Activated CD4-positive, alpha-beta memory T cell treated with anti-CD3 and anti-CD28 coated beads, Interleukin-2, amount 10 ng/mL, durations not matched to agents 7 days and 5 days (primary cell): ENCODE results near the gene CBX8. TPM values are rescaled to one million over a fixed set of nuclear protein-coding genes. Genes with fewer than 3 reads are reported as not detected.
"Not testable (repeated sequence)": the region's sequence is repeated elsewhere in the genome, so short reads cannot be mapped to it uniquely, and the experiment has no call there.

Source experiments
- CTCF ChIA-PET: fragments of 350-600 bp; sonication (Branson Sonifier 250); formaldehyde crosslinking; loops from one replicate; lab custom pipeline; 2021; ENCODE audit warnings: antibody characterized with exemption, inconsistent platforms; lab: Charles Lee
- POLR2A ChIA-PET: fragments of 350-600 bp; sonication (Branson Sonifier 250); formaldehyde crosslinking; loops from one replicate; lab custom pipeline; 2021; ENCODE audit warnings: antibody characterized with exemption; lab: Charles Lee
- DNase-seq: peaks from one replicate; pipeline ENCODE4 v3.0.0-alpha.2; 2020
- H3K27ac Mint-ChIP-seq: one replicate; pipeline ENCODE4 v1.8.0; 2021; ENCODE audit warnings: mild to moderate bottlenecking, mixed read lengths
- H3K27me3 Mint-ChIP-seq: one replicate; pipeline ENCODE4 v1.8.0; 2021; ENCODE audit warnings: mixed read lengths
- H3K36me3 Mint-ChIP-seq: one replicate; pipeline ENCODE4 v1.8.0; 2021; ENCODE audit warnings: low read depth, mixed read lengths
- H3K4me1 Mint-ChIP-seq: one replicate; pipeline ENCODE4 v1.8.0; 2021; ENCODE audit warnings: mixed read lengths
- H3K4me3 Mint-ChIP-seq: one replicate; pipeline ENCODE4 v1.8.0; 2021; ENCODE audit warnings: mild to moderate bottlenecking, mixed read lengths
- H3K9me3 Mint-ChIP-seq: one replicate; pipeline ENCODE4 v1.8.0; 2021; ENCODE audit warnings: mixed read lengths
- total RNA-seq, 2 experiments: library from RNA; stranded (reverse); gene quantifications; one replicate each; pipeline ENCODE4 v1.2.3, GENCODE V29; 2021

The CBX8 gene
- total RNA-seq, 2 experiments from 2014 or later: 5.7 to 6.7 TPM

DNA sequence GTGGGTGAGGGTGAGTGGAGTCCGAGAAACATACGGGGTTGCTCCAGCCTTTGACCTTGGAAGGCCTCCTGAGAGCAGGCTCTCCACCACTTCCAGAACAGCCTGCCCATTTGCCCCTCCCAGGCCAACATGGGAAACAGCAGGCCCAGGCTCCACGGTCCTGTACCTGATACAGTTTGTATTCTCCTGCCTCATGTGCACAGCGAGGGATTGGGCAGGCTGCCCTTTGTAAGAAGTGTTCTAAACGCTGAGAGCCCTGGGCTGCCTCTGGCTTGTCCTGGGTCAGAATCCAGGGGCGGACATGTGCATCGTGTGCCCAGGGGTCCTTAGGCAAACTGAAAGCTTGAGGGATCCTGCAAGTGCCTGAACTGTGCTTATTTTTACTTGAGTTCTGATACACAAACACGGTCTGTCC is 22.3 kb downstream of the CBX8 start:
- Mint-ChIP-seq H3K9me3 (no peaks in the 10 kb centered on the region), H3K27me3 (peaks cover 56% of the 10 kb centered on the region), H3K4me3 (no peak overlapping the region), H3K4me1 (peaks cover 18% of the 10 kb centered on the region), H3K36me3 (no peaks in the 10 kb centered on the region), H3K27ac (no peak overlapping the region)
- POLR2A ChIA-PET: interaction anchor here (1.1 to 1.6 kb wide), 2 partner anchors 10 to 22 kb away, joined by 3 to 4 read pairs; partner anchors contain the start of gene CBX8
- DNase-seq: no peak
- CTCF ChIA-PET: interaction anchor here (1.0 kb wide), 1 partner anchor 33 kb away, joined by 3 read pairs; no protein-coding TSS in a partner anchor

DNA sequence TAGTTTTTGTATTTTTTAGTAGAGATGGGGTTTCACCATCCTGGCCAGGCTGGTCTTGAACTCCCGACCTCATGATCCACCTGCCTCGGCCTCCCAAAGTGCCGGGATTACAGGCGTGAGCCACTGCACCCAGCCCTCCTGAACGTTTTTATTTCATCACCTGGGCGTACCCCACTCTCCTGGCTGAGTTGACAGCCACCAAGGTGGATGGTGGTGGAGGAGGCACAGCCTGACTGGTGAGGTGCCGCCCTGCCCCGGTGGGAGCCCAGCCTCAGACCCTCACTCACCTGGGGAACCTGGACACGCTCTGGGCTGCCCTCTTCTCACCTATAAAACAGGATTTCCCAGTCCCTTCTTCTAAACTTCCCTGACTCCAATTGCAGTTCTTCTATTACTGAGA is 24.2 kb downstream of the CBX8 start:
- H3K4me3 Mint-ChIP-seq, H3K4me1 Mint-ChIP-seq, H3K27ac Mint-ChIP-seq, H3K36me3 Mint-ChIP-seq, H3K9me3 Mint-ChIP-seq, DNase-seq, CTCF ChIA-PET, POLR2A ChIA-PET: not testable (repeated sequence)
- peaks cover 50% of the 10 kb centered on the region for H3K27me3 Mint-ChIP-seq

DNA sequence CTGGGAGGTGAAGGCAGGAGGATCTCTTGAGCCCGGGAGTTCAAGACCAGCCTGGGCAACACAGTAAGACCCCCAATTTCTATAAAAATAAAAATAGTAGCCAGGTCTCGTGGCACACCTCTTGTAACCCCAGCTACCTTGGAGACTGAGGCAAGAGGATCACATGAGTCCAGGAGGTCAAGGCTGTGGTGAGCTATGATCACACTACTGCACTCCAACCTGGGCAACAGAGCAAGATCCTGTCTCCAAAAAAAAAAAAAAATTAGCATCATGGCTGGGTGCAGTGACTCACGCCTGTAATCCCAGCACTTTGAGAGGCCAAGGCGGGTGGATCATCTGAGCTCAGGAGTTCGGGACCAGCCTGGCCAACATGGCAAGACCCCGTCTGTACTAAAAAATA is 25.6 kb downstream of the CBX8 start:
- CTCF ChIA-PET: interaction anchor here (1.4 to 1.5 kb wide), 2 partner anchors 26 to 29 kb away, joined by 3 to 4 read pairs; no protein-coding TSS in a partner anchor
- no peaks in the 10 kb centered on the region for H3K36me3 Mint-ChIP-seq
- no peak overlapping the region for H3K4me3 Mint-ChIP-seq
- POLR2A ChIA-PET: no interaction called here
- no peak for DNase-seq
- no peak overlapping the region for H3K27ac Mint-ChIP-seq
- H3K27me3 Mint-ChIP-seq: peaks cover 39% of the 10 kb centered on the region
- H3K9me3 Mint-ChIP-seq: no peaks in the 10 kb centered on the region
- H3K4me1 Mint-ChIP-seq: no peaks in the 10 kb centered on the region

DNA sequence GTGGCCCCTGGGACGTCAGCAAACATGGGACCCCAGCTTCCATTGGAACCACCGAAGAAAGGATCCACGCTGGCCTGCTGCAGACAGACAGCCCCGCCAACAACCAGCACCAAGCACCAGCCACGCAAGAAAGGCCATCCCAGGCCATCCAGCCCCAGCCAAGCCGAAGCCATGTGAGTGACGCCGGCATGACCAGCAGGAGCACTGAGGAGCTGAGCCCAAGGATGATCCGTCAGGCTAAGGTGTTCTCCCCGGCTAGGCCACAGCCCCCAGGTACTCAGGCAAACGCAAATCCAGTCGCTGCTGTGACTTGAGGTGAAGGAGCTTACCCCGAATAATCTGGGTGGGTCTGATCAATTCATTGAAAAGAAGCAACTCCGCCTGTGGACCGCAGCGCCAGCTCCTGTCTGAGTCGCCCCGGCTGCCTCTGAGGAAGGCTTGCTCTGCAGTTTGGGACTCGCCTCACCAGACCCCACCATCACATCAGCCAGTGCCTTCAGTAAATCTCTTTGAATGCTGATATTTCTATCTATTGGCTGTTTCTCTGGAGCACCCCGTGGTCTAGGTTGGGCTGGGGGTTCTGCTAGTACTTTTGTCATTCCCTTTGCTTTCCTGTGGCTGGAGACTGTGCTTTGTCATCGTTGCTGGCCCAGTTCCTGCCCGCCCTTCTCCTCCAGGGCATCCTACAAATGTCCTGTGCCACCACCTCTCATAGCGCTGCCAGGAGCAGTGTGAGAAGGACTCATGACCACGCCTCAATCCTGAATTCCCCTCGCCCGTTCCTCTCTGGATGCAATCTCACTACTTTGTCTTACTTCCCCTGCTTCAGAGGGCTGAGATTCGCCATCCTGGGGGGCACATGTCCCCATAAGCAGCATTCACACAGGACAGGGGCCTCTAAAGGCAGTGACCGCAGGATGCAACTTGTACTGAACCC is 27.0 kb downstream of the CBX8 start:
- CTCF ChIA-PET: interaction anchor here (1.4 kb wide), 1 partner anchor 24 kb away, joined by 4 read pairs; no protein-coding TSS in a partner anchor
- no peak overlapping the region for H3K4me3 Mint-ChIP-seq
- no peaks in the 10 kb centered on the region for H3K4me1 Mint-ChIP-seq
- no peaks in the 10 kb centered on the region for H3K9me3 Mint-ChIP-seq
- H3K36me3 Mint-ChIP-seq: no peaks in the 10 kb centered on the region
- no peak overlapping the region for H3K27ac Mint-ChIP-seq
- no peak for DNase-seq
- POLR2A ChIA-PET: no interaction called here
- H3K27me3 Mint-ChIP-seq: peaks cover 25% of the 10 kb centered on the region

DNA sequence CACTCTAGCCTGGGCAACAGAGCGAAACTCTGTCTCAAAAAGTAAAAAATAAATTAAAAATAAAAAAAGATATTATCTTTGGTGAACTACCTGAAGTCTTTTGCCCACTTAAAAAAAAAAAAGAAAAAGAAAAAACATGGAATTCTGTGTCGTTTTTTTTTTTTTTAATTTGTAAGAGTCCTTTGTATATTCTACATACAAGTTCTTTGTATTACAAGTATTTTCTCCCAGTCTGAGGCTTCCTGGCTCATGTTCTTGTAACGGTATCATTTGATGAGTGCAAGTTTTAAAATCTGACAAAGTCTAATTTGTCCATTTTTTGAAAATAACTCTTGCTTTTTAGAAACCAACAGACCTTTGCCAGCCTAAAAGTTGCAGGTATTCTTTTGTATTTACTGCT is 31.2 kb downstream of the CBX8 start:
- Mint-ChIP-seq H3K27ac (no peak overlapping the region), H3K36me3 (no peaks in the 10 kb centered on the region), H3K9me3 (no peaks in the 10 kb centered on the region), H3K4me1 (no peaks in the 10 kb centered on the region), H3K27me3 (peaks cover 15% of the 10 kb centered on the region), H3K4me3 (no peak overlapping the region)
- no peak for DNase-seq
- ChIA-PET CTCF (no interaction called here), POLR2A (no interaction called here)

DNA sequence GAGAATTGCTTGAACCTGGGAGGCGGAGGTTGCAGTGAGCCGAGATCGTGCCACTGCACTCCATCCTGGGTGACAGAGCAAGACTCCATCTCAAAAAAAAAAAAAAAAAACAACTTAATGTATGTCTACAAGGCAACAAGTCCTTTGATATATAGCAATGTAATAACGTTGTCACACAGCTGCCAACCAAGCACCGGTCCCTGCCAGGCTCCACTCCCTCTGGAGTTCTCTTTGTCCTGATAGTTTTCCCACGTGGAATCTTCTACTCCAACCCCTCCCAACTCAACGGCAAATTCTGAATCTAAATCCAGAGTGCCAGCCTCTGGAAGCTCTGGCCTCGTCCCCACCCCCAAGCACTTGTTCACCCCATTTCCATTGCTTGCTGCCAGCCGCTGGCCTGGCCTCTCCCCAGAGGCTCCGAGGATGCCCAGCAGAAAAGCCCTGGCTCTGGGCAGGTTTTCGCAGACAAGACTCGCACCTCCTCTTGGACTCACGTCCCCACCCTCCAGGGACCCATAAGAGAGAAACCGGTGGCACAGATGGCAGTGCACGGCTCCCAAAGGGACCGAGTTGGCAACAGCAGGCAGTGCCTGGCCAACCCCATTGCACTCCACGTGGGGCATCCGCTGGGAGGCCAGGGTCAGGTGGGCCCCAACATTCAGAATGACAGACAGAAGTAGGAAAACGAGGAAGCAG is 34.8 kb downstream of the CBX8 start:
- POLR2A ChIA-PET: no interaction called here
- no peak for DNase-seq
- H3K27ac Mint-ChIP-seq: no peak overlapping the region
- no peaks in the 10 kb centered on the region for H3K36me3 Mint-ChIP-seq
- CTCF ChIA-PET: no interaction called here
- no peaks in the 10 kb centered on the region for H3K4me1 Mint-ChIP-seq
- H3K4me3 Mint-ChIP-seq: no peak overlapping the region
- H3K27me3 Mint-ChIP-seq: peaks cover 16% of the 10 kb centered on the region
- no peaks in the 10 kb centered on the region for H3K9me3 Mint-ChIP-seq

DNA sequence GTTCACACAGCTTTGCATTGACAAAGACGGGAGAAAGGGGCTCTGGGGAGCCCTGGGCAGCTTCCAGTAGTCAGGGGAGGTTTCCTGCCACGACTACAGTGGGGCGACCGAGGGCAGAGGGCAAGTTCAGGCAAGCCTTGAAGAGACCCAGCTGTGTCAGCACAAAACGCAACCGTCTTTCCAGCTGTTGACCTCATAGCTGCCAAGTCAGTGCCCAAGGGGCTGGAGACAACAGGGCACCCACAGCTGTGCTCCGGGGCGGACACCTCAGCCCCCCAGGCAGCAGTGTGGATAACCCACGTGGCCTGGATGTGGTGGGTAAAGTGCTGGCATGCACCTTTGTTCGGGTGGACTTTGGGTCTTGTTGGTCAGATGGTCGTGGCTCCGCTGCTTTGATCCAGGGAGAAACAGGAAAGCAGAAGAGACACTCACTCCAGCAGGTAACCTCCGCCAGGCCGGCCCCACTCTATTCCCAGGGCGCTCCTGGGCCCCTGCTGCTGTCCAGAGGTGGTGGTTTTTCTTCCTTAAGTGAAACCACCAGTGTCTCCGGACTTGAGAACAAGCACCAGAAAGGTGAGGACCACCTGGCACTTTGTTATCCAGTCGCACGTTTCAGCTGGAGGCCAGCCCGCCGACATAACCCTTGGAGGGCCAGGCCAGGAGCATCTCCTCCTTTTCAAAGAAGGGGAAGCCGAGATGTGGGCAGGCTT is 36.5 kb downstream of the CBX8 start:
- Mint-ChIP-seq H3K27me3 (peaks cover 16% of the 10 kb centered on the region), H3K4me1 (no peaks in the 10 kb centered on the region), H3K9me3 (no peaks in the 10 kb centered on the region), H3K36me3 (no peaks in the 10 kb centered on the region), H3K27ac (no peak overlapping the region), H3K4me3 (no peak overlapping the region)
- CTCF ChIA-PET: interaction anchor here (0.7 kb wide), 1 partner anchor 15 kb away, joined by 3 read pairs; no protein-coding TSS in a partner anchor
- DNase-seq: no peak
- POLR2A ChIA-PET: no interaction called here

DNA sequence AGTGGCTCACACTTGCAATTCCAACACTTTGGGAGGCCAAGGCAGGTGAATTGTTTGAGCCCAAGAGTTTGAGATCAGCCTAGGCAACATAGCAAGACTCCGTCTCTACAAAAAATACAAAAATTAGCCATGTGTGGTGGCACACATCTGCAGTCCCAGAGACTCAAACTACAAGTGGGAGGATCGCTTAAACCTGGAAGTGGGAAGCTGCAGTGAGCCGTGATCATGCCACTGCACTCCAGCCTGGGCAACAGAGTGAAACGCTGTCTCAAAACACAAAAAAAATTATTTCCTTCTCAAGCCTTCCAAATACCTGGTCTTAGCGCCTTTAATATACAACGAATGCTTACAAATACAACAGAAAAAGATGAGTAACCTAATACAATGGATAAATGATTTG is 38.6 kb downstream of the CBX8 start:
- DNase-seq: no peak
- Mint-ChIP-seq H3K4me1 (no peaks in the 10 kb centered on the region), H3K27me3 (peaks cover 19% of the 10 kb centered on the region), H3K36me3 (no peaks in the 10 kb centered on the region), H3K4me3 (no peak overlapping the region), H3K9me3 (no peaks in the 10 kb centered on the region), H3K27ac (no peak overlapping the region)
- CTCF ChIA-PET: interaction anchor here (1.4 kb wide), 1 partner anchor 12 kb away, joined by 8 read pairs; no protein-coding TSS in a partner anchor
- POLR2A ChIA-PET: no interaction called here

DNA sequence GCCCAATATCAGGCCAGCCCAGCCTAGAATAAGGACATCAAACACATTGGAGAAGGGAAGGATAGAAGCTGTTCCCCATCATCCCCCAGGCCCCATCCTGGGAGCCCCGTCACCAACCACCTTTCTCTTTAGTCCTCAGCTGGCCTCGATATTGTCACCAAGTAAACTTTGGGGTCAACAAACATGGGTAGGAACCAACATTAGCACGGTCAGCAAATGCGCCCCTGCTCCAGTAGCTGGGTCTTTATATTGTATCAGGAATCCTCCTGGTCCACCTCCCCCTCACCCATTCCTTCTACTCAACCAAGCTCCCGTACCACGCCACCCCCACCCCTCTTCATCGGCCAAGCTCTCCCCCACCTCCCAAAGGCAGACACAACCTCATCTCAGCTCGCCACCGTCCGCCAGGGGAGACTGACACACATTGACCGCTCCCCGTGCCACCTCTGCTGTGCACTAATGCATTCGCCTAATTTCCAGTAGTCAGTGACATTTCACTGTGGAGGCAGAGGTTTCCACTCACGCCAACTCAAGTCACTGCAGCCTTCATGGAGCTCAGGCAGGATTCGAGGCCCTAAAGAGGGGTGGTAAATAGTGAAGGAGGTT is 39.6 kb downstream of the CBX8 start:
- H3K27me3 Mint-ChIP-seq: peaks cover 15% of the 10 kb centered on the region
- no peak for DNase-seq

DNA sequence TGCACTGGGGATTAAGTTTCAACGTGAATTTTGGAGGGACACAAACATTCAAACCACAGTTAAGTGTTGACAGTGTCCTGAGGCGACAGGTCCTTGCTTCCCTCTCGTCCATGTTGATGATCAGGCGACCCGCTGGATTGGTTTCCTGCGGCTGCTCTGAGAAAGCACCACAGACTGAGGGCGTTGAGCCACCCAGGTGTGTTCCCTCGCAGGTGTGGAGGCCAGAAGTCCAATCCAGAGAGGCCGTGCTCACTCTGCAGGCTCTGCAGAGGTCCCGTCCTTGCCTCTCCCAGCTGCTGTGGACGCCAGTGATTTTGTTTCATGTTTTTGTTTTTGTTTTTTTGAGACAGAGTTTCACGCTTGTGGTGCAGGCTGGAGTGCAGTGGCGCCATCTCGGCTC is 41.3 kb downstream of the CBX8 start:
- peaks cover 27% of the 10 kb centered on the region for H3K27me3 Mint-ChIP-seq
- no peak overlapping the region for H3K4me3 Mint-ChIP-seq
- no peaks in the 10 kb centered on the region for H3K36me3 Mint-ChIP-seq
- POLR2A ChIA-PET: no interaction called here
- no peak for DNase-seq
- no peaks in the 10 kb centered on the region for H3K9me3 Mint-ChIP-seq
- CTCF ChIA-PET: no interaction called here
- H3K27ac Mint-ChIP-seq: no peak overlapping the region
- no peaks in the 10 kb centered on the region for H3K4me1 Mint-ChIP-seq

More for the DNA sequence above, 39.6 kb downstream of the CBX8 start:
- CTCF ChIA-PET: interaction anchor here (0.6 to 1.4 kb wide), 2 partner anchors 11 to 60 kb away, joined by 4 to 8 read pairs; no protein-coding TSS in a partner anchor
- Mint-ChIP-seq H3K27ac (no peak overlapping the region), H3K4me3 (no peak overlapping the region), H3K36me3 (no peaks in the 10 kb centered on the region), H3K4me1 (no peaks in the 10 kb centered on the region), H3K9me3 (no peaks in the 10 kb centered on the region)
- POLR2A ChIA-PET: no interaction called here

DNA sequence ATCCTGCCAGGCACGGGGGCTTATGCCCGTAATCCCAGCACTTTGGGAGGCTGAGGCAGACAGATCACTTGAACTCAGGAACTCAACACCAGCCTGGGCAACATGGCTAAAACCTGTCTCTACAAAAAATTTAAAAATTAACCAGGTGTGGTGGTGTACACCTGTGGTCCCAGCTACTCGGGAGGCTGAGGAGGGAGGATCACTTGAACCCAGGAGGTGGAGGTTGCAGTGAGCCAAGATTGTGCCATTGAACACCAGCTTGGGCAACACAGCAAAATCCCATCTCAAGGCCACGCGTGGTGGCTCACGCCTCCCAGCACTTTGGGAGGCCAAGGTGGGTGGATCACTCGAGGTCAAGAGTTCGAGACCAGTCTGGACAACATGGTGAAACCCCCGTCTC is 42.0 kb downstream of the CBX8 start:
- CTCF ChIA-PET, H3K36me3 Mint-ChIP-seq: not testable (repeated sequence)

DNA sequence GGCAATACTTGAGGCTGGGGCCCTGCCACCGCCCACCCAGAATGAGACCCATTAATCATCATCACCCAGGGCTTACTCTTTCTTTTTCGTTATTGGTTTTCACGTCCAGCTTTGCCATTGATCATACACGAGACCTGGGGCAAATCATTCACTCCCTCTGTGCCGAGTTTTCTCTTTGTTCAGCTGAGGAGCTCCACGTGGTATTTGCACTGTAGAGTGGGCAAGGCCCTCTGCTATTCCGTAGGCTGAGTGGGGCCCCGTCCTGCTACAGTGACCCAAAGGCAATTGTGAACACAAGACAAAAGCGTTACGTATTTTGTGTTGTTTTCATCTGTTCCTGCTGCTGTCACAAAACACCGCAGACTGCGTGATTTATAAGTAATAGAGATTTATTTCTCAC is 42.5 kb downstream of the CBX8 start:
- H3K4me1 Mint-ChIP-seq: no peaks in the 10 kb centered on the region
- H3K9me3 Mint-ChIP-seq: no peaks in the 10 kb centered on the region
- DNase-seq: no peak
- CTCF ChIA-PET: no interaction called here
- no peak overlapping the region for H3K27ac Mint-ChIP-seq
- H3K4me3 Mint-ChIP-seq: no peak overlapping the region
- peaks cover 35% of the 10 kb centered on the region for H3K27me3 Mint-ChIP-seq
- H3K36me3 Mint-ChIP-seq: no peaks in the 10 kb centered on the region
- POLR2A ChIA-PET: no interaction called here

More for the DNA sequence above, 42.0 kb downstream of the CBX8 start:
- DNase-seq, H3K9me3 Mint-ChIP-seq, H3K4me1 Mint-ChIP-seq, POLR2A ChIA-PET, H3K27ac Mint-ChIP-seq, H3K4me3 Mint-ChIP-seq: not testable (repeated sequence)
- peaks cover 30% of the 10 kb centered on the region for H3K27me3 Mint-ChIP-seq
